Activated gamma-delta T cell (primary cell): Measurements from ENCODE around the gene PHKG2.

ENCODE experiments used
- DNase-seq: peaks from one replicate; lab custom pipeline; 2025; lab: John Stamatoyannopoulos, UW

Gene PHKG2

DNA sequence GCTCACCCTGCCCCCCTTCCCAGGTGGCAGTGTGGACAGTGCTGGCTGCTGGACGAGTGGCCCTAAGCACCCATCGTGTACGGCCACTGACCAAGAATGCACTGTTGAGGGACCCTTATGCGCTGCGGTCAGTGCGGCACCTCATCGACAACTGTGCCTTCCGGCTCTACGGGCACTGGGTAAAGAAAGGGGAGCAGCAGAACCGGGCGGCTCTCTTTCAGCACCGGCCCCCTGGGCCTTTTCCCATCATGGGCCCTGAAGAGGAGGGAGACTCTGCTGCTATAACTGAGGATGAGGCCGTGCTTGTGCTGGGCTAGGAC lies 8.5 kb downstream of the PHKG2 start:
- DNase-seq = no peak

DNA sequence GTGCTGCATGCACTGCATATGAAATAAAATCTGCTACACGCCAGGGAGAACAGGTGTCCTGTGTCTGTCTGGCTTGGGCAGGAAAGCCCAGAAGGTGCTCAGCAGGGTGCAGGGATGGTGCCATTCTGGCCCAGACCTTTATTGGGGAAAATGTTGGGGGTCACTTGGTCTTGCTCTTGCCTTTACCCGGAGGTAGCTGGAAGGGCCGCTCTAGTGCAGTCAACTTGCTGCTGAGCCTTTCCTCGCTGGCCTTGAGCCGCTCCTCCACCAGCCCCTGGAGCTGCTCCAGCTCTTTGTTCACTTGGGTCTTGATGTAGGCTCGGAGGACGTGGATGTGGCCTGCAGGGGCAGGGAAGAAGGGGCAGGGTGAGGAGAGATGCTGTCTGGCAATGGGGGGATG lies 9.1 kb downstream of the PHKG2 start:
- no peak for DNase-seq

DNA sequence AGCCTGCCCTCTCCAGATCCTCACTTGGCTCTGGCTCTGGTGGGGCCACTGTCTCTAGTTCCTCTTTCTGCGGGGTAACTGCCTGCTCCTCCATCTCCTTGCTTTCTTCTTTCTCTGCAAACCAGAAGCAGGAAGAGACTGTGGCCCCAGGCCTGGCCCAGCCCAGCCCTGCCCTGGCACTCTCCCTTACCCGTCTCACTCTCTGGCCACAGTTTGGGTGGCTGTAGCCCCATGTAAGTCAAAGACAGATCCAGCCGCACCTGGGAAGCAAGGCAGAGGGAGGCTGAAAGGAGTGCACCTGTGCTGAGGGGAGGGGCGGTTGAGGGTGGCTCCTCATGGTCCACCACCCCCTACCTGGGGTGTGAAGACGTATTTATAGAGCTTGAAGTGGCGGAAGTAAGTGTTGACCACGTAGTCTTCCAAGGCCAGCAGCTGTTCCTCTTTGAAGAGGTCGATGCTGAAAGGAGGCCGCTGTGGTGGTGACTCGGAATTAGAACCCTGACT lies 10.8 kb downstream of the PHKG2 start:
- no peak for DNase-seq

DNA sequence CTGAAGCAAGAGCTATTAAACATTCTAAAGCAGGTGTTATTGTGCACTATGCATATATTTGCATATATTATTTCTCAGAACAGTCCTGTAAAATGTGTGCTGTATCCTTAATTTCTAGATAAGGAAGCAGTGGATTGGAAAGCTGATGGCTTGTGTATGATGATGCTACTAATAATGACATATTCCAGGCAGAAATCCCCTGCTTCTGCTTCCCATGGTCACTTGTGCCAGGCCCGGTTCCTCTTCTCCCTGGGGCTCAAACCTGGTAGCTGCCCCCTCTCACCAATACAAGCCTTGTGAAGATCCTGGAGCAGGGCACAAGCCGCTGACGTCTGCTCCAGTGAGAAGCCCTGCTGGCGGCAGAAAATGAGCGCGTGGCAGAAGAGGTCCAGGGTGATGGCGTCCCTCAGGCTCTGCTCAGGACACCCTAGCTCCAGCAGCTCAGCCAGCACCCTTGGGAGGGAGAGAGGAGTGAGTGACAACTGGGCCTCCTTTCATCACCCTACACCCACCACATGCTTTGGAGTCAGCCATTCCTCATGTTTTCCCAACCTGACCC lies 11.9 kb downstream of the PHKG2 start:
- DNase-seq = no peak

DNA sequence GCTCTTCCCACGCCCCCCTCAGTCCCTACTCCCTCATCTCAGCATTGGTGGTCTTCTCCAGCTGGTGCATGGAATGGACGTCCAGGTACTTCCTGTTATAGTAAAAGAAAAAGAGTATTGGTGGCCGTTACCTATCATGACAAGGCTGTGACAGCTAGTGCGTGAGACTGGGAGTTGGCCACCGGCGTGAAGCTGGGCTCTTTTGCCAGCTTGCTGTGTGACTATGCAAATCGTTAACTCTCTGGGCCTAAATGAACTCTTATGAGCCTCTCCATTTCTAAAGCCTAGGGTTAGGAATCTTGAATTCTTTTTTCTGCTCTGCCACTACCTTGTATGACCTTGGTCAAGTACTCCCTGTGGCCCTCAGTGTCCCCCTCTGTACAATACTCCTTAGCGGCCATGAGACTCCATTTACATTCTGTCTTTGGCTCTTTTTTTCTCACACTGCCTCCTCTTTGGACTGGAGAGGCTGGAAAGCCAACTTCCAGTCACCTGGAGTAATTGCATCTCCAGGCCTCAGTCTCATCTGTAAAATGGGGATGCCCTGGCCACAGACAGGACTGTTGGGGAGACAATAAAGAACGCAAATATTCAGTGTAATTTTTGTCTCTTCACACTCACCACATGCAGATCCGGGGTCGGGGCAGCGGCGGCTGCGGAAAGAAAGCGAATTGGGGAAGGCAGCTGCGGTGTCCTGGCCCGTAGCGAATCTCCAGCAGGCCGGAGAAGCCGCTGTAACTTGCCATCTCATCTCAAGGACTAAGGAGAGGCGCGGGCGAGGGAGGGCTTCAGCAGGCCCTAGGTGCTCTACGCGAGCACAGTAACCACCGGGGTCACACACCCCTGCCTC lies 12.6 kb downstream of the PHKG2 start:
- no peak for DNase-seq

DNA sequence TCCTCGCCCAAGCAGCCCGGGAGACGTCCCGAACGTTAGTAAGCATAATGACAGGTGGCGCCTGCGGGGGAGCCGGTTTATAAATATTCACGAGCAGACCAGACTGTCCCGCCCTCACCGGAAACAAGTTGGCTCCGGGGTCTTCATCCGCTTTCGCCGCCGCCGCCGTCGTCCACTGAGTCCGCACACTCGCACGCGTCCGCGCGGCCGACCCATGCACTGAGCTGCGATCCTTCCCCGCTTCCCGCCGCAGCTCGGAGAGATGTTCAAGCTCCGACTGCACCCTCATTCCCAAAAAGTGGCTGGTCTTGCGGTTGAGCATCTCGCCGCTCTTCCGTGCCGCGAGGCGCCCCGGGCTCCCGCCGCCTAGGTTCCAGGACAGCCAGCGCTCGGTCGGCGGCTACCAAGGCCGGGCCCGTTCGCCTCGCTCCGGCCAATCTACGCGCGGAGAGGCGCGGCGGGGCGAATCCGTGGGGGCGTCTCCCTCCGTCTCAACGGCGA lies 13.3 kb downstream of the PHKG2 start:
- DNase-seq = peak; percentile 32

DNA sequence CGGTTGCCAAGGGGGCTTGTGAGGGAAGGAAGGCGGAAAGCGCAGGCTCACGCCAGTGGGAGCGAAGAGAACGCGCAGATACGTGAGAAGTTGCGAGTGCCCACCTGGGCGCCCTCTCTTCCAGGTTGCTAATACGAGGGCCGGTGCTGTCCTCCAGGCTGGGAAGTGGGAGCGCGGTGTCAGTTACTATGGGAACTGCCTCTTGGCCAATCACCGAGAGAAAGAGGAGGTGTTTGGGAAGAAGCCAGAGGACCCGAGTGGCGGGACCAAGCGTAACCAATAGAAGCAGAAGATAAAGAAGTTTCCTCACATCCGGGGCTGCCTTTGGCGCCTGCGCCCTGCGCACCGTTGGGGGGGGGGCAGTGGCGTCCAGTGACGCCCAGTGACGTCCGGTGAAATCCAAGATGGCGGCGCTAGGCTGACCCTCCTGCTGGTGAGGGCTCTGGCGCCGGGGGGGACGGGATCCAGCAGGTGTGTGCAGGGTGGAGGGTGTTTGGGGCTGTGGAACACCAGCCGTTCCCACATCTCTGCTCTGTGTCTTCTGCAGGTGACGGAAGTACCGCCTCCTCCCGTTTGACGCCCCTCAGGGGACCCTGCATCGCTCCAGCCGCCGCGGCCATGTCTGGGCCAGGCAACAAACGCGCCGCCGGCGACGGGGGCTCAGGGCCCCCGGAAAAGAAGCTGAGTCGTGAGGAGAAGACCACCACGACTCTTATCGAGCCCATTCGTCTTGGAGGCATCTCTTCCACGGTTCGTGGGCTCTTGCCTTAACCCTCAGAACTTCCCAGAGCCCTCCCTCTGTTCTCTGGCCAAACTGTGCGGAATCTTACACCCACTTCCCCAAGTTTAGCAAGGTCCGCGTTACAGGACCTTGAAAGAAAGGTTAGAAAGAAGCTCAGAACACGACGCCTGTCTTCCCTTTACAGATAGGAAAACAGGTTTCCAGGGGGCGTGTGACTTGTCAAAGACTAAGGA lies 14.0 kb downstream of the PHKG2 start, which contains the start of the genes CFAP119 and RNF40:
TSS of gene CFAP119 (minus strand) at position 135 of the 975 bp plus-strand sequence. CDS start 314 bp downstream, outside the sequence.
TSS of gene RNF40 (plus strand) at position 395 of the 975 bp plus-strand sequence. CDS start at position 619, 224 bp downstream.
- DNase-seq = peak; percentile 85

DNA sequence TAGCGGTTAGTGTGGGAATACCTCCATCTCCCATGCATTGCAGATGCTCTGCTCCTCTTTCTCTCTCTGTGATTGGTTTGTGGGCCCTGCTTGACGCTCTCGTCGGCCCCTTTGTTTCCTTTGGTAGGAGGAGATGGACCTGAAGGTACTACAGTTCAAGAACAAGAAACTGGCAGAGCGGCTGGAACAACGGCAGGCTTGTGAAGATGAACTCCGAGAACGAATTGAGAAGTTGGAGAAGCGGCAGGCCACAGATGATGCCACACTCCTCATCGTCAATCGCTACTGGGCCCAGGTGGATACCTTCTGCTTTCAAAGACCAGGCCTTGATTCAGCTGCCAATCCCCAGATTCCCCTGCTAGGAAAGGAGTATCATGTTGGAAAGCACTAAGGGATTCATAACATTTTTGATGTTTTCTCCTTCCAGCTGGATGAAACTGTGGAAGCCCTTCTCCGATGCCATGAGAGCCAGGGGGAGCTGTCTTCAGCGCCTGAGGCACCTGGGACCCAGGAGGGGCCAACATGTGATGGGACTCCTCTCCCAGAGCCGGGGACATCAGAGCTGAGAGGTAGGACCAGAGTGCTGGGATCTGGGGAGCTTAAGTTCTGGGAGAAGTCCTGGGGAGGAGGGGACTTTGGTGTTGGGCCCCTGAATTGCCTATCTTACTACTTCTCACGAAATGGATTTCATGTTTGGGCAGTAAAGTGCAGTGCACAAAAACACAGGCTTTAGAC lies 14.9 kb downstream of the PHKG2 start:
- no peak for DNase-seq

DNA sequence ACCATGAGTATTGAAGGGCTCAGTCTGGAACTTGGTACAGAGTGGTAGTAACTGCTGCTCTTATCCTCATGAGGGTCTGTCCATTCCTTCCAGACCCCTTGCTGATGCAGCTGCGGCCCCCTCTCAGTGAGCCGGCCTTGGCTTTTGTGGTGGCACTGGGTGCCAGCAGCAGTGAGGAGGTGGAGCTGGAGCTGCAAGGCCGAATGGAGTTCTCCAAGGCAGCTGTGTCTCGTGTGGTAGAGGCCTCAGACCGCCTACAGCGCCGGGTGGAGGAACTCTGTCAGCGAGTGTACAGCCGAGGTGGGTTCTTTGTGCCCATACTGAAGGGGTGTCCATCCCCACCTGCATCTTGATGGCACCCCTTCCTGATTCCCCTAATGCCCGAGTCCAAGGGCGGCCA lies 15.9 kb downstream of the PHKG2 start:
- DNase-seq = no peak

DNA sequence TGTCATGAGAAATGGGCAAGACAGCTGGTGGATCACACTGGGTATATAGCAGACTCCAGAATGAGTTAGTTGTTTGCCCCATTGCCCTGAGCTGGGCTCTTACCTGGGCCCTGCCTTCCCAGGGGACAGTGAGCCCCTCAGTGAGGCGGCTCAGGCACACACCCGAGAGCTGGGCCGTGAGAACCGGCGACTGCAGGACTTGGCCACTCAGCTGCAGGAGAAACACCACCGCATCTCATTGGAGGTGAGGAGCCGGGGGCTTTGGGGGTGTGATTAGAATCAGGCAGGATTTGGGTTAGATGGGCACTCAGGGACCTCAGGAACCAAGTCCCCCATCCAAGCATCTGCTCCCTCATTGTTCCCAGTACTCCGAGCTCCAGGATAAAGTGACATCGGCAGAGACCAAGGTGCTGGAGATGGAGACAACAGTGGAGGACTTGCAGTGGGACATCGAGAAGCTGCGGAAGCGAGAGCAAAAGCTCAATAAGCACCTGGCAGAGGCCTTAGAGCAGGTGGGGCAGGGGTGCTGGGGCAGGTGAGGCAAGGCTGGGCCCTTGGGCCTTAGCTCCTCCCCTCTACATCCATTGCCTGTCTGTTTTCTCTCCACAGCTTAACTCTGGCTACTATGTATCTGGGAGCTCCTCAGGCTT lies 16.7 kb downstream of the PHKG2 start:
- no peak for DNase-seq

DNA sequence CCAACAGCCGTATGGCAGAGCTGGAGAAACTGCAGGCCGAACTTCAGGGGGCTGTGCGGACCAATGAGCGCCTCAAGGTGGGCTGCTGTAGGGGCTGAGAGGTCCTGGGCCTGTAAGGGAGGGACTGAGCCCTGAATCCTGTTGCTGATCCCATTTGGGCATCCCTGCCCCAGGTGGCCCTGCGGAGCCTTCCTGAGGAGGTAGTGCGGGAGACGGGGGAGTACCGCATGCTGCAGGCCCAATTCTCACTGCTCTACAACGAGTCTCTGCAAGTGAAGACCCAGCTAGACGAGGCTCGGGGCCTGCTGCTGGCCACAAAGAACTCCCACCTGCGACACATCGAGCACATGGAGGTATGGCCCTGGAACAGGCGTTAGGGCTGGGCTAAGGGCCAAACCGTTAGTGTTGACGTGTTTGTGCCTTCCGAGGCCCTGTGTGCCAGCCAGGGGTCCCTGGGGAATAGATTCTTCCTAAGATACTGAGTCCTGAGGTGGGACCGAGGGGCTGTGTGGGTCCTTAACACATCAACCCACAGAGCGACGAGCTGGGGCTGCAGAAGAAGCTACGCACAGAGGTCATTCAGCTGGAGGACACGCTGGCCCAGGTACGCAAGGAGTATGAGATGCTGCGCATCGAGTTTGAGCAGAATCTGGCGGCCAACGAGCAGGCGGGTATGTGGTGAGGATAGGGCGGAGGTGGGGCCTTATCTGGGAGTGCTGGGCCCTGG lies 18.1 kb downstream of the PHKG2 start:
- DNase-seq = no peak

DNA sequence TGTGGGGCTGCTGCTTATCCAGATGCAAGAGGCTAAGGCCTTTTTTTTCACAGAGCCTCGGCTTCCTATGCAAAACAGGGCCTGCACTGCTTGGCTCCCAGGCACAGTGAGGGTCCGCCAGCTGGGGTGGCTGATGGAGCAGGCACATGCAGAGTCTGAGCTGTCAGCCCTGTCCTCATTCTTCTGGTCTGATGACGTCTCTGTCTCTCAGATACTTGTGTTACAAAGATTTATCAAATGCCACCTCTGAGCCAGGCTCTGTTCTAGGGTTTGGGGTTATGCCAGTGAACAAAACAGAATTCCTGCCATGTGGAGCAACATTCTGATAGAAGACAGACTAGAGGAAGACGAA lies 18.7 kb downstream of the PHKG2 start:
- DNase-seq = no peak

DNA sequence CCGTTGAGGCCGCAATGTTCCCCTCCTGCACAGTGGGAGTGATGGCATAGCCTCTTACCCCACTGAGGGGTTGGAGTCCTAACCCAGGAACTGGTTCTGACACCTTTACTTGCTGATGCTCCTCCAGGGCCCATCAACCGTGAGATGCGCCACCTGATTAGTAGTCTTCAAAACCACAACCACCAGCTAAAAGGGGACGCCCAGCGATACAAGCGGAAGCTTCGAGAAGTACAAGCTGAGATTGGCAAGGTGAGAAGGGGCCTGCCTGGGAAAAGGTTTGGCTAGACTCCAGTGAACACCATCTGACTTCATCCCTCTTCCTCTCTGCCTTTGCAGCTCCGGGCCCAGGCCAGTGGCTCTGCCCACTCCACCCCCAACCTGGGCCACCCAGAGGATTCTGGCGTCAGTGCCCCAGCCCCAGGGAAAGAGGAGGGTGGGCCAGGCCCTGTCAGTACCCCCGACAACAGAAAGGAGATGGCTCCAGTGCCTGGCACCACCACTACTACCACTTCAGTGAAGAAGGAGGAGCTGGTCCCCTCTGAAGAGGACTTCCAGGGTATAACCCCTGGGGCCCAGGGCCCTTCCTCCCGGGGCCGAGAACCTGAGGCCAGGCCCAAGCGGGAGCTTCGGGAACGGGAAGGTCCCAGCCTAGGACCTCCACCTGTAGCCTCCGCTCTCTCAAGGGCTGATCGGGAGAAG lies 19.7 kb downstream of the PHKG2 start:
- no peak for DNase-seq

DNA sequence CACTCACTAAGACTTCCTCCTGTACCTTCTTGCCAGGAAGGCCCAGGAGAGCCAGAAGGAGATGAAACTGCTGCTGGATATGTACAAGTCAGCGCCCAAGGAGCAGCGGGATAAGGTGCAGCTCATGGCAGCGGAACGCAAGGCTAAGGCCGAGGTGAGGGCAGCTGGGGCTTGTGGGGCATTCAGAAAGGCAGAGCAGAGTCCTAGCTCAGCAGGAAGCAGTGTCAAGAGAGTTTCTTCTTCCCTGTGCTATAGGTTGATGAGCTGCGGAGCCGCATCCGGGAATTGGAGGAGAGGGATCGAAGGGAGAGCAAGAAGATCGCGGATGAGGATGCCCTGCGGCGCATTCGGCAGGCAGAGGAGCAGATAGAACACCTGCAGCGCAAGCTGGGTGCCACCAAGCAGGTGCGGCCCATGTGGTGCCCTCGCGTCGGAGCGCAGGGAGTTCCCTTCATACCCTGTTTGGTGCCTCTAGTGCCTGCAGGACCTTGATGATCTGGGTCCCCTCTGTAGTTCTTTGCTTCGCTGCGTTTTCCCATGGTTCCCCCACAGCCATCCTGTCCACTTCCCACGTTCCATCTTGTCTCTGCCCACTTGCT lies 20.5 kb downstream of the PHKG2 start:
- DNase-seq = no peak

DNA sequence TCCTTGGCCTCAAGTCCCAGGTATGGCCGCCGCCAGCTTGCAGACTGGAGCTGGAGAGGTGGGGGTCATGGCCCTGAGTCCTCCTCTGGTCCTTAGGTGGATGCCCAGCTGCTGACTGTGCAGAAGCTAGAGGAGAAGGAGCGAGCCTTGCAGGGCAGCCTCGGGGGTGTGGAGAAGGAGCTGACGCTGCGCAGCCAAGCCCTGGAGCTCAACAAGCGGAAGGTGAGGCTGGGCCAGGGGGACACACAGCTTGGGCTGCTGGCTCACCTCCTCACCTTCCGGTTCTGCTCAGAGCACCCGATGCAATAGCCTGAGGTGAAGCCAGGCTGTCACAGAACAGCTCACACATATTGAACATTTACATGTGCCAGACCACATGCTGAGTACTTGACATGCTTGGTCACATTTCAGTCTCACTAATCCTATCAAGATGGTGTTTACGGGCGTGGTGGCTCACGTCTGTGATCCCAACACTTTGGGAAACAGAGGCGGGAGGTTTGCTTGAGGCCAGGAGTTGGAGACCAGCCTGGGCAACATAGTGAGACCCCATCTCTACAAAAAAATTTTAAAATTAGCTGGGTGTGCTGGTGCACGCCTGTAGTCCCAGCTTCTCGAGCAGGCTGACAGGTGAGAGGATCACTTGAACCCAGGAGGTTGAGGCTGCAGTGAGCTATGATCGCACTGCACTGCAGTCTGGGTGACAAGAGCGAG lies 21.3 kb downstream of the PHKG2 start:
- DNase-seq = no peak

DNA sequence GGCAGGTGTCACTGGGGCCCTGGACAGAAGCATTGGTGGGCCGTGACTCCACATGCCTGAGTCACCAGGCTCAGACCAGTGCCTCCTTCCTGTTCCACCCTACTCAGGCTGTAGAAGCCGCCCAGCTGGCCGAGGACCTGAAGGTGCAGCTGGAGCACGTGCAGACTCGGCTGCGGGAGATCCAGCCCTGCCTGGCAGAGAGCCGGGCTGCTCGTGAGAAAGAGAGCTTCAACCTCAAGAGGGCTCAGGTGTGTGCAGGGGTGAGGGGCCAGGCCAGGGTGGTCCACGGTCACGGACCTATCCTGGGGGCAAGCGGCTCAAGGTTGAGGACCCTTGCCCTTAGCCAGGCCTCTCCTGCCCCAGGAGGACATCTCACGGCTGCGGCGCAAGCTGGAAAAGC lies 23.5 kb downstream of the PHKG2 start:
- no peak for DNase-seq

DNA sequence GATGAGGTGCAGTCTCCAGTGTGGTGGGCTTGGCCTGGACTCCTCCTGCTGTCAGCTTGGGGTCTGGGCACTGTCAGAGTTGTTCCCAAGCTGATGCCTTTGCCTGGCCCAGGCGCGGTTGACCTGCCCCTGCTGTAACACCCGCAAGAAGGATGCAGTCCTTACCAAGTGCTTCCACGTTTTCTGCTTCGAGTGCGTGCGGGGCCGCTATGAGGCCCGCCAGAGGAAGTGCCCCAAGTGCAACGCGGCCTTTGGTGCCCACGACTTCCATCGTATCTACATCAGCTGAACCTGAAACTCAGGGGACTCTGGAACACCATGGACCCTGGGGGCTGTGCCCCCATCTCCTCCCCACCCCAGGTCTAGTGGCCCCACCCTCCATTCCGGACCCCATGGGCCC lies 25.6 kb downstream of the PHKG2 start:
- no peak for DNase-seq

DNA sequence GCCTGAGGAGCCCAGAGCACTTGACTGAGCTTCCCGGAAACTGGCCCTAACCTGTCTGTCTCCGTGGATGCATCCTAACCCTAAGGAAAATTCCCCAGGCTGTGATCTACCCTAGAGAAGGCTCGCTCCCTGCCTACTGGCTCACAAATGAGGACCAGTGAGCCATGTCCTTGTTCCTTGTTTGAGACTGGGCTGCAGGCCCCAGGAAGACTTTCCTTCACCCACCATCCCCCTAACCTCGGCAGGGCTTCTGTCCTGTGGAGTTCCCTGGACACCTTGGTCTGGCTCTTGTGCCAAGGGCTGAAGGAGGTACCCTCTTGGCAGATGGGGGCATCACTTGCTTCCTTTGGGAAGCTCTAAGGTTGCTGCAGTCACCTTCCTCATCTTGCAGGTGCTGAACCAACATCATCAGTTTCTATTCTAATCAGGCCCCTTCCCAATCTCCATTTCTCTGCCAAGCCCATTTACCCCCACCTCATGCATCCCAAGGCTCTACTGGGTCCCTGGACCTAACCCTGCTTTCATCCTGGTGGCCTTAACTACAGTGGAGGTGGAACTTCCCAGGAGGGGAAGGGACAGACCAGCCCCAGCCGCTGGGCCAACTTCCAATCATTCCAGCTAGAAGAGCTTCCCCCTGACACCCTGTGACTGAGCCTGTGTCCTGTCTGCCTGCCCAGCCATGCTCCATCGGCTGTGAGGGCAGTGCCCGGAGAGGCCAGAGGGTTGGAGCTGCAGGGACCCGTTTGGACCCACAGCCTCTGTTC lies 26.3 kb downstream of the PHKG2 start:
- no peak for DNase-seq
